K562 (cell line): ENCODE results near the gene GPX5. TPM values are rescaled to one million over a fixed set of nuclear protein-coding genes. Genes with fewer than 3 reads are reported as not detected.

Experiments used
- AFF1 ChIP-seq, 2 experiments: fragments of 450-650 bp; IDR thresholded peaks; 2 replicates each; pipeline ENCODE4 v1.6.1; 2018; ENCODE audit warnings: mild to moderate bottlenecking in 2 of 2, low read depth in 1 of 2; ENCODE audit not compliant: partially characterized antibody in 2 of 2
- FUS ChIP-seq: fragments of 200-400 bp; formaldehyde crosslinking; optimal IDR thresholded peaks from 2 replicates; pipeline ENCODE3; 2017; ENCODE audit warnings: low read depth, low read length
- GABPA ChIP-seq: fragments of 200-800 bp; sonication (Bioruptor generic); conservative IDR thresholded peaks from 2 replicates; pipeline ENCODE4 v1.6.1; 2016; ENCODE audit warnings: low read depth, missing genetic modification characterization, missing compliant biosample characterization
- HDAC8 ChIP-seq: fragments of 450-650 bp; IDR thresholded peaks from 2 replicates; pipeline ENCODE4 v1.6.1; 2016; ENCODE audit warnings: mild to moderate bottlenecking, missing genetic modification characterization, moderate library complexity, missing compliant biosample characterization
- HMG20B ChIP-seq: fragments of 250-450 bp; sonication (Bioruptor Pico); IDR thresholded peaks from 2 replicates; pipeline ENCODE4 v1.5.0; 2021; ENCODE audit warnings: mild to moderate bottlenecking
- KLF1 ChIP-seq: fragments of 450-650 bp; IDR thresholded peaks from 2 replicates; pipeline ENCODE4 v1.6.1; 2016; ENCODE audit warnings: missing genetic modification characterization, missing compliant biosample characterization
- MCM5 ChIP-seq: fragments of 450-650 bp; IDR thresholded peaks from 2 replicates; pipeline ENCODE4 v1.6.1; 2016; ENCODE audit warnings: low read depth
- NR3C1 ChIP-seq: sonication (generic); formaldehyde crosslinking; IDR thresholded peaks from 2 replicates; pipeline ENCODE4 v1.8.1; 2022; ENCODE audit warnings: missing genetic modification reagents
- NUFIP1 ChIP-seq: fragments of 450-650 bp; IDR thresholded peaks from 2 replicates; pipeline ENCODE4 v1.6.1; 2018; ENCODE audit not compliant: partially characterized antibody
- RBBP5 ChIP-seq: fragments of 200-600 bp; sonication (generic); IDR thresholded peaks from 2 replicates; pipeline ENCODE4 v1.6.1; 2012; ENCODE audit warnings: borderline replicate concordance, mild to moderate bottlenecking, low read length, control low read depth, inconsistent platforms; ENCODE audit not compliant: insufficient read depth, poor library complexity, severe bottlenecking
- RBM22 ChIP-seq: fragments of 200-400 bp; formaldehyde crosslinking; IDR thresholded peaks from 2 replicates; pipeline ENCODE4 v1.6.1; 2018; ENCODE audit warnings: low read length, low read depth; ENCODE audit not compliant: poor library complexity, severe bottlenecking
- ZBTB26 ChIP-seq: fragments of 450-650 bp; formaldehyde crosslinking; IDR thresholded peaks from 2 replicates; pipeline ENCODE4 v1.4.0; 2022; ENCODE audit warnings: missing genetic modification characterization
- ZNF699 ChIP-seq: fragments of 250-450 bp; sonication (Bioruptor Pico); IDR thresholded peaks from 2 replicates; pipeline ENCODE4 v1.8.0; 2021; ENCODE audit warnings: mild to moderate bottlenecking, moderate library complexity; ENCODE audit not compliant: insufficient replicate concordance
- ZNF785 ChIP-seq: fragments of 250-450 bp; sonication (Bioruptor Pico); IDR thresholded peaks from 2 replicates; pipeline ENCODE4 v1.4.0; 2020; ENCODE audit warnings: mild to moderate bottlenecking
- polyA plus RNA-seq, 8 experiments: library from polyadenylated mRNA; depleted of rRNA in 4 of 8; stranded (reverse) in 5 of 8; unstranded in 3 of 8; fragments of >200 nt; fragmentation: Nextera tagmentation in 2 of 8; fragmentation: Illumina TruSeq in 1 of 8; extraction: Ambion mirVana in 2 of 8; extraction: Trizol in 1 of 8; gene quantifications; 2 replicates each; pipeline versions ENCODE4 v1.2.1 to v1.2.3, GENCODE V29; 2011 to 2014; ENCODE audit warnings: inconsistent platforms in 1 of 8, missing spikeins in 1 of 8
- total RNA-seq, 7 experiments: library from RNA; depleted of rRNA in 6 of 7; stranded (reverse); fragments of >200 nt in 6 of 7; fragmentation: Illumina TruSeq in 2 of 7; extraction: Trizol in 2 of 7; gene quantifications; 2 replicates each; pipeline versions ENCODE4 v1.2.1 to v1.2.3, GENCODE V29; 2011 to 2021; ENCODE audit warnings: low replicate concordance in 1 of 7
- TF ChIP-seq, protein P1 (sequence below): fragments of 250-450 bp; sonication (Bioruptor Pico); IDR thresholded peaks from 2 replicates; pipeline ENCODE4 v1.4.0; 2020; ENCODE audit warnings: mild to moderate bottlenecking, moderate library complexity
- TF ChIP-seq, protein P2 (sequence below): sonication (generic); formaldehyde crosslinking; IDR thresholded peaks from 2 replicates; pipeline ENCODE4 v1.8.0; 2022; ENCODE audit warnings: mild to moderate bottlenecking, missing genetic modification reagents

The GPX5 gene
- total and polyA plus RNA-seq, 9 of the 15 experiments (the other 6 are each of a cell fraction or from before 2014, with no cell fraction given) = 0.07 to 0.18 (median 0.15) TPM; not detected in 6

DNA sequence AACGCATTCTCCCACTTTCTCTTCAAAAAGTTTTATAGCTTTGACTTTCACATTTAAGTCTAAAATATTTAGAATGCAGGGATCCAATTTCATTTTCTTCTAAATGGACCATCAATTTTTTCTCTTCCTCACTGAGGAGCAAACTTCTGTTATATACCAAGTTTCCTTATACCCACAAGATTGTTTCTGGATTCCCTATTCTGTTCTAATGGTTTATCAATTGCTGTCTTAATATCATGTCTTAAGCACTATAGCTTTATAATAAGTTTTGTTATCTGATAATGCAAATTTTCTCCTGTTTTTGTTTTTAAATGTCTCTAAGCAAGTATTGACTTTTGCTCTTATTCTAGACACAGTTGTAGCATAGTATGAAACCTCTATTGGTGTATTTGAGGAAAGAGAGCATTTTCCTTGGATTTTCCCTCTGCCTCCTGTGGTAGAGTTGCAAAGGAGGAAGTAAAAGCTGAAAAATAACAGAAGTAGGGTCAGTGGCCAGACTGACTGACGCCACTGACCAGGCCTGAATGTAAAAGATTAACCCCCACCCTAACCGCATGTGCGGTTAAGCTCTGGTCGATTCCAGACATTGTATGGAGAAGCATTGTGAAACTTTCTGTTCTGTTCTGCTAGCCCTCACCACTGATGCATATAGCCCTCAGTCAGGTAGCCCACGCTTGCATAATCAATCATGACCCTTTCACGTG, 40.3 kb downstream of the GPX5 start (continued):
- TF ChIP-seq AFF1 (IDR thresholded peaks at IDR 0.05; ENCODE audit: low read depth in 1 of 2, partially characterized antibody in 2 of 2) = peak; percentile 35 to 82
- TF ChIP-seq NUFIP1 = no peak
- TF ChIP-seq, protein P1, sequence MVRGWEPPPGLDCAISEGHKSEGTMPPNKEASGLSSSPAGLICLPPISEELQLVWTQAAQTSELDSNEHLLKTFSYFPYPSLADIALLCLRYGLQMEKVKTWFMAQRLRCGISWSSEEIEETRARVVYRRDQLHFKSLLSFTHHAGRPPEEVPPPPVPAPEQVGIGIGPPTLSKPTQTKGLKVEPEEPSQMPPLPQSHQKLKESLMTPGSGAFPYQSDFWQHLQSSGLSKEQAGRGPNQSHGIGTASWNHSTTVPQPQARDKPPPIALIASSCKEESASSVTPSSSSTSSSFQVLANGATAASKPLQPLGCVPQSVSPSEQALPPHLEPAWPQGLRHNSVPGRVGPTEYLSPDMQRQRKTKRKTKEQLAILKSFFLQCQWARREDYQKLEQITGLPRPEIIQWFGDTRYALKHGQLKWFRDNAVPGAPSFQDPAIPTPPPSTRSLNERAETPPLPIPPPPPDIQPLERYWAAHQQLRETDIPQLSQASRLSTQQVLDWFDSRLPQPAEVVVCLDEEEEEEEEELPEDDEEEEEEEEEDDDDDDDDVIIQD = no peak
- TF ChIP-seq KLF1 (tag) = no peak
- TF ChIP-seq ZBTB26 (CRISPR knock-in tag) = no peak
- no peak for TF ChIP-seq ZNF785 (CRISPR knock-in tag)
- no peak for TF ChIP-seq HMG20B (CRISPR knock-in tag)
- TF ChIP-seq ZNF699 (CRISPR knock-in tag) = no peak
- no peak for TF ChIP-seq FUS
- no peak for TF ChIP-seq MCM5
- no peak for TF ChIP-seq NR3C1 (CRISPR knock-in tag)
- peak; percentile 47; the same call in 1 of the 2 replicates for TF ChIP-seq GABPA (tag)
- TF ChIP-seq, protein P2, sequence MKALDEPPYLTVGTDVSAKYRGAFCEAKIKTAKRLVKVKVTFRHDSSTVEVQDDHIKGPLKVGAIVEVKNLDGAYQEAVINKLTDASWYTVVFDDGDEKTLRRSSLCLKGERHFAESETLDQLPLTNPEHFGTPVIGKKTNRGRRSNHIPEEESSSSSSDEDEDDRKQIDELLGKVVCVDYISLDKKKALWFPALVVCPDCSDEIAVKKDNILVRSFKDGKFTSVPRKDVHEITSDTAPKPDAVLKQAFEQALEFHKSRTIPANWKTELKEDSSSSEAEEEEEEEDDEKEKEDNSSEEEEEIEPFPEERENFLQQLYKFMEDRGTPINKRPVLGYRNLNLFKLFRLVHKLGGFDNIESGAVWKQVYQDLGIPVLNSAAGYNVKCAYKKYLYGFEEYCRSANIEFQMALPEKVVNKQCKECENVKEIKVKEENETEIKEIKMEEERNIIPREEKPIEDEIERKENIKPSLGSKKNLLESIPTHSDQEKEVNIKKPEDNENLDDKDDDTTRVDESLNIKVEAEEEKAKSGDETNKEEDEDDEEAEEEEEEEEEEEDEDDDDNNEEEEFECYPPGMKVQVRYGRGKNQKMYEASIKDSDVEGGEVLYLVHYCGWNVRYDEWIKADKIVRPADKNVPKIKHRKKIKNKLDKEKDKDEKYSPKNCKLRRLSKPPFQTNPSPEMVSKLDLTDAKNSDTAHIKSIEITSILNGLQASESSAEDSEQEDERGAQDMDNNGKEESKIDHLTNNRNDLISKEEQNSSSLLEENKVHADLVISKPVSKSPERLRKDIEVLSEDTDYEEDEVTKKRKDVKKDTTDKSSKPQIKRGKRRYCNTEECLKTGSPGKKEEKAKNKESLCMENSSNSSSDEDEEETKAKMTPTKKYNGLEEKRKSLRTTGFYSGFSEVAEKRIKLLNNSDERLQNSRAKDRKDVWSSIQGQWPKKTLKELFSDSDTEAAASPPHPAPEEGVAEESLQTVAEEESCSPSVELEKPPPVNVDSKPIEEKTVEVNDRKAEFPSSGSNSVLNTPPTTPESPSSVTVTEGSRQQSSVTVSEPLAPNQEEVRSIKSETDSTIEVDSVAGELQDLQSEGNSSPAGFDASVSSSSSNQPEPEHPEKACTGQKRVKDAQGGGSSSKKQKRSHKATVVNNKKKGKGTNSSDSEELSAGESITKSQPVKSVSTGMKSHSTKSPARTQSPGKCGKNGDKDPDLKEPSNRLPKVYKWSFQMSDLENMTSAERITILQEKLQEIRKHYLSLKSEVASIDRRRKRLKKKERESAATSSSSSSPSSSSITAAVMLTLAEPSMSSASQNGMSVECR (CRISPR knock-in tag) = no peak
- TF ChIP-seq RBM22 = no peak
- no peak for TF ChIP-seq HDAC8 (tag)
- no peak for TF ChIP-seq RBBP5
